SK-N-SH (cell line): ENCODE measurements around the gene SRRD. TPM values are rescaled to one million over a fixed set of nuclear protein-coding genes. Genes with fewer than 3 reads are reported as not detected.
"Not testable (repeated sequence)": the region's sequence is repeated elsewhere in the genome, so short reads cannot be mapped to it uniquely, and the experiment has no call there.

Experiments used
- CTCF ChIA-PET: fragments of 300-600, 350-600 bp; formaldehyde crosslinking; extraction: SDS; loops from one replicate; lab custom pipeline; 2021; lab: Yijun Ruan, JAX
- POLR2A ChIA-PET: fragments of 350-600 bp; sonication (Branson Sonifier 250); formaldehyde crosslinking; extraction: SDS; loops from one replicate; lab custom pipeline; 2020; ENCODE audit warnings: antibody characterized with exemption, inconsistent platforms; lab: Yijun Ruan, JAX
- DNase-seq: peaks from one replicate; pipeline ENCODE4 v3.0.0; 2012
- H2AFZ ChIP-seq: fragments of 200-600 bp; sonication (generic); 2 replicates; pipeline ENCODE4 v1.8.1; 2016; ENCODE audit warnings: antibody characterized with exemption, mild to moderate bottlenecking, low read depth
- H3F3A ChIP-seq: fragments of 200-600 bp; sonication (generic); replicated peaks from 2 replicates; pipeline ENCODE3; 2016; ENCODE audit warnings: antibody characterized with exemption, mild to moderate bottlenecking; ENCODE audit not compliant: insufficient read depth
- H3K27ac ChIP-seq, 2 experiments: fragments of 200-500 bp in 1 of 2; fragments of 200-600 bp in 1 of 2; sonication (Bioruptor generic) in 1 of 2; sonication (generic), shearing (Covaris generic) in 1 of 2; 2 replicates each; pipeline versions ENCODE4 v1.5.1 to v1.6.1; 2014 to 2016; ENCODE audit warnings: low read depth in 2 of 2, inconsistent platforms in 1 of 2, low read length in 1 of 2, mild to moderate bottlenecking in 1 of 2, mixed read lengths in 1 of 2
- H3K27me3 ChIP-seq: fragments of 200-600 bp; sonication (generic), shearing (Covaris generic); 2 replicates; pipeline ENCODE4 v1.6.1; 2016; ENCODE audit warnings: mixed run types; ENCODE audit not compliant: insufficient read depth
- H3K36me3 ChIP-seq, 2 experiments: fragments of 200-500 bp in 1 of 2; fragments of 200-600 bp in 1 of 2; sonication (Bioruptor generic) in 1 of 2; sonication (generic) in 1 of 2; replicated peaks in 1 of 2; 2 replicates each; pipeline versions ENCODE3 to v1.5.1; 2014 to 2016; ENCODE audit warnings: low read length in 1 of 2, mild to moderate bottlenecking in 1 of 2; ENCODE audit not compliant: insufficient read depth in 2 of 2, control insufficient read depth in 1 of 2
- H3K4me1 ChIP-seq, 2 experiments: fragments of 200-500 bp in 1 of 2; fragments of 200-600 bp in 1 of 2; sonication (Bioruptor generic) in 1 of 2; sonication (generic), shearing (Covaris generic) in 1 of 2; 2 replicates each; pipeline versions ENCODE4 v1.5.1 to v1.6.1; 2014 to 2016; ENCODE audit warnings: low read depth in 1 of 2, low read length in 1 of 2, mixed run types in 1 of 2; ENCODE audit not compliant: insufficient read depth in 2 of 2, control insufficient read depth in 1 of 2
- H3K4me2 ChIP-seq: fragments of 200-600 bp; sonication (generic), shearing (Covaris generic); 2 replicates; pipeline ENCODE4 v1.6.1; 2017; ENCODE audit warnings: mixed run types
- H3K4me3 ChIP-seq, 2 experiments: fragments of 200-500 bp in 1 of 2; fragments of 200-600 bp in 1 of 2; sonication (Bioruptor generic) in 1 of 2; sonication (generic), shearing (Covaris generic) in 1 of 2; 2 replicates each; pipeline versions ENCODE4 v1.5.1 to v1.8.1; 2014 to 2016; ENCODE audit warnings: low read depth in 2 of 2, inconsistent platforms in 1 of 2, low read length in 1 of 2, mild to moderate bottlenecking in 1 of 2, mixed read lengths in 1 of 2, moderate library complexity in 1 of 2
- H3K79me2 ChIP-seq: fragments of 200-600 bp; sonication (generic); 2 replicates; pipeline ENCODE4 v1.8.1; 2017; ENCODE audit warnings: mild to moderate bottlenecking; ENCODE audit not compliant: insufficient read depth
- H3K9ac ChIP-seq: fragments of 200-600 bp; sonication (generic); 2 replicates; pipeline ENCODE4 v1.6.1; 2017; ENCODE audit warnings: mixed run types
- H3K9me2 ChIP-seq: fragments of 200-600 bp; sonication (generic); 2 replicates; pipeline ENCODE4 v1.6.1; 2017; ENCODE audit warnings: mixed run types
- H3K9me3 ChIP-seq: fragments of 200-600 bp; sonication (generic); 2 replicates; pipeline ENCODE4 v1.6.1; 2017; ENCODE audit warnings: mixed run types, mild to moderate bottlenecking, moderate library complexity
- H4K20me1 ChIP-seq: fragments of 200-600 bp; sonication (generic); 2 replicates; pipeline ENCODE4 v1.6.1; 2017; ENCODE audit warnings: mild to moderate bottlenecking, mixed run types; ENCODE audit not compliant: insufficient read depth
- CHD2 ChIP-seq: fragments of 150-350 bp; IDR thresholded peaks from 2 replicates; pipeline ENCODE4 v1.6.1; 2018; ENCODE audit warnings: low read length; ENCODE audit not compliant: partially characterized antibody
- ELF1 ChIP-seq: IDR thresholded peaks from 2 replicates; pipeline ENCODE4 v1.4.0; 2012
- FOXJ3 ChIP-seq: sonication (generic); formaldehyde crosslinking; IDR thresholded peaks from 2 replicates; pipeline ENCODE4 v1.5.1; 2020; ENCODE audit warnings: mild to moderate bottlenecking, missing genetic modification reagents
- FOXM1 ChIP-seq: IDR thresholded peaks from 2 replicates; pipeline ENCODE4 v1.4.0; 2012; ENCODE audit warnings: low read depth, mild to moderate bottlenecking
- GATA2 ChIP-seq: sonication (generic); formaldehyde crosslinking; IDR thresholded peaks from 2 replicates; pipeline ENCODE4 v1.5.0; 2020; ENCODE audit warnings: mild to moderate bottlenecking, missing genetic modification reagents
- JUND ChIP-seq: IDR thresholded peaks from 2 replicates; pipeline ENCODE4 v1.4.0; 2012
- MEF2A ChIP-seq: IDR thresholded peaks from 2 replicates; pipeline ENCODE4 v1.4.0; 2012; ENCODE audit warnings: low read depth, borderline replicate concordance
- PBX3 ChIP-seq: IDR thresholded peaks from 2 replicates; pipeline ENCODE4; 2012
- RCOR1 ChIP-seq: fragments of 150-350 bp; IDR thresholded peaks from 2 replicates; pipeline ENCODE4 v1.6.1; 2017; ENCODE audit warnings: antibody characterized with exemption, low read length
- REST ChIP-seq: IDR thresholded peaks from 2 replicates; pipeline ENCODE4 v1.6.1; 2012; ENCODE audit warnings: mild to moderate bottlenecking, low read depth, low read length, moderate library complexity
- SIN3A ChIP-seq: IDR thresholded peaks from 2 replicates; pipeline ENCODE4 v1.6.1; 2012; ENCODE audit warnings: low read depth, mild to moderate bottlenecking, low read length, moderate library complexity, borderline replicate concordance
- TCF12 ChIP-seq: IDR thresholded peaks from 2 replicates; pipeline ENCODE4 v1.4.0; 2012
- WGBS: methylation state at CpG from one replicate; pipeline ENCODE4 v1.1.6; 2017; ENCODE audit warnings: low lambda C conversion rate; 5-methylcytosine and 5-hydroxymethylcytosine counted together
- polyA plus RNA-seq, 3 experiments: library from polyadenylated mRNA; depleted of rRNA; stranded (reverse); fragments of >200 nt; gene quantifications; 2 replicates each; pipeline ENCODE4 v1.2.3, GENCODE V29; 2012
- TF ChIP-seq, protein P1 (sequence below): IDR thresholded peaks from 2 replicates; pipeline ENCODE4 v1.4.0; 2012; ENCODE audit warnings: low read depth, borderline replicate concordance
- TF ChIP-seq, protein P2 (sequence below): fragments of 150-350 bp; IDR thresholded peaks from 2 replicates; pipeline ENCODE4 v1.6.1; 2017; ENCODE audit warnings: antibody characterized with exemption, low read length, low read depth, borderline replicate concordance

Gene SRRD
- polyA plus RNA-seq, 1 of the 3 experiments (the other 2 are of a cell fraction), result 12.9 TPM

- WGBS, result 91% methylated on average over 3 of the region's 3 CpGs
- H3K4me2 ChIP-seq, POLR2A ChIA-PET, H3F3A ChIP-seq, H3K36me3 ChIP-seq, H3K4me3 ChIP-seq, H4K20me1 ChIP-seq, H3K27ac ChIP-seq, H3K9me3 ChIP-seq, DNase-seq, H3K79me2 ChIP-seq, H3K27me3 ChIP-seq, H2AFZ ChIP-seq, H3K9ac ChIP-seq, H3K4me1 ChIP-seq, H3K9me2 ChIP-seq: not testable (repeated sequence)
- CTCF ChIA-PET, result interaction anchor here (1.5 to 2.4 kb wide), 3 partner anchors 15 to 71 kb away, joined by 3 to 18 read pairs (median 4); no protein-coding TSS in a partner anchor
Measured at GRCh38 chr22:26438776-26439175, 44.9 kb upstream of the SRRD start.

- Histone ChIP-seq H3K9me2 (no peaks in the 10 kb centered on the region), H3K4me2 (no peak overlapping the region), H3F3A (no peaks in the 10 kb centered on the region), H3K9ac (no peak overlapping the region), H3K4me1 (no peaks in the 10 kb centered on the region; a peak in 1 of 4 replicates), H3K36me3 (peaks cover 0 to 2% of the 10 kb centered on the region in 2 experiments), H3K79me2 (no peaks in the 10 kb centered on the region), H4K20me1 (no peaks in the 10 kb centered on the region), H3K27ac (no peak overlapping the region), H3K9me3 (no peaks in the 10 kb centered on the region), H2AFZ (no peak overlapping the region), H3K27me3 (no peaks in the 10 kb centered on the region), H3K4me3 (no peak overlapping the region)
- 96% methylated on average over 3 of the region's 3 CpGs for WGBS
- DNase-seq, result no peak
- POLR2A ChIA-PET, result no interaction called here
- TF ChIP-seq, protein P1, sequence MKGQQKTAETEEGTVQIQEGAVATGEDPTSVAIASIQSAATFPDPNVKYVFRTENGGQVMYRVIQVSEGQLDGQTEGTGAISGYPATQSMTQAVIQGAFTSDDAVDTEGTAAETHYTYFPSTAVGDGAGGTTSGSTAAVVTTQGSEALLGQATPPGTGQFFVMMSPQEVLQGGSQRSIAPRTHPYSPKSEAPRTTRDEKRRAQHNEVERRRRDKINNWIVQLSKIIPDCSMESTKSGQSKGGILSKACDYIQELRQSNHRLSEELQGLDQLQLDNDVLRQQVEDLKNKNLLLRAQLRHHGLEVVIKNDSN, result no peak
- TF ChIP-seq FOXJ3, result no peak
- TF ChIP-seq TCF12, result no peak
- no peak for TF ChIP-seq MEF2A
- TF ChIP-seq, protein P2, sequence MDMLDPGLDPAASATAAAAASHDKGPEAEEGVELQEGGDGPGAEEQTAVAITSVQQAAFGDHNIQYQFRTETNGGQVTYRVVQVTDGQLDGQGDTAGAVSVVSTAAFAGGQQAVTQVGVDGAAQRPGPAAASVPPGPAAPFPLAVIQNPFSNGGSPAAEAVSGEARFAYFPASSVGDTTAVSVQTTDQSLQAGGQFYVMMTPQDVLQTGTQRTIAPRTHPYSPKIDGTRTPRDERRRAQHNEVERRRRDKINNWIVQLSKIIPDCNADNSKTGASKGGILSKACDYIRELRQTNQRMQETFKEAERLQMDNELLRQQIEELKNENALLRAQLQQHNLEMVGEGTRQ, result no peak
- no peak for TF ChIP-seq JUND
- TF ChIP-seq CHD2, result no peak
- TF ChIP-seq REST, result no peak
- no peak for TF ChIP-seq GATA2
- no peak for TF ChIP-seq ELF1
- TF ChIP-seq RCOR1, result no peak
- no peak for TF ChIP-seq SIN3A
- TF ChIP-seq FOXM1, result no peak
- TF ChIP-seq PBX3, result no peak
- CTCF ChIA-PET, result interaction anchor here (1.0 to 2.9 kb wide), 4 partner anchors 10 to 71 kb away, joined by 3 to 11 read pairs (median 4); partner anchors contain the start of gene ASPHD2
Measured at GRCh38 chr22:26439559-26439958, 44.1 kb upstream of the SRRD start.
